ENCODE measurements around the gene CHCHD3. TPM values are rescaled to one million over a fixed set of nuclear protein-coding genes. Genes with fewer than 3 reads are reported as not detected.

Gene CHCHD3
- total RNA-seq, 2 donors from 2014 or later = 88.3 to 154 TPM

DNA sequence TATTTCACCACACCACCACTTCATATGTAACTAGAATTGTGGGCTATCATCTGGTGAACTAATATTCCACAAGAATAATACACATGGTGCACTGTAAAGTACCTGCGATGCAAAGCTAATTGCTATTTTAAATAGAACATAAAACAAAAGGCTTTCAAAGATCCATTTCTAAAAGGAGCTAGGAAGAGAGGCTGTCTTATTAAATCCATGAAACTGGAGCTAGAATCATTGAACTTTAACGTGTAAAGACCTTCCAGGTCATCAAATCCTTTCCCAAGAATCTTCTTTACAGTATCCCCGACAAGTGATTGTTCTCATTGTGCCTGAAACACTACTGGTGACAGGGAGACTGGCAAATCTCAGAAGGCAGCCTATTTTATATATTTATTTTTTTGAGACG, 224.9 kb downstream of the CHCHD3 start:
- no peak for DNase-seq (ENCODE audit: low spot score)

DNA sequence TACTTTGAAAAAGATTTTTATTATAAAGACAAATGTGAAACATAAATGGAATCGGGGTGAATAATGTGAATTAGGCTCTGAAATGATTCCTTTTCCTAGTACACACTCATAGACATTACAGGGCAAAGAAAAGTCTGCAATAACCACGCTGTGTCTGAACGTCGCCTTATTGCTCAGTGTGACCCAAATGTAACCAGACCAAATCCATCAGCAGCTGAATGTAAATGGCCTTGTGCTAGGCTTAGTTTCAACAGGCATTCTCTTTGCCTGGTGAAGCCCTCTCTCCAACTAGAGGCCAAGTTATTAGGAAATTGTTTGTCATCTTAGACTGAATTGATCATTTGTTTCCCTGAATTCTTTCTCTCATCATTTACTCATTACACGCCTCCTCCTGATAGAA, 225.5 kb downstream of the CHCHD3 start:
- DNase-seq (ENCODE audit: low spot score) = no peak
- no peak for TF ChIP-seq CTCF (IDR thresholded peaks at IDR 0.05)
- Histone ChIP-seq H3K36me3 (no peaks in the 10 kb centered on the region), H3K9me3 (no peaks in the 10 kb centered on the region), H3K4me1 (no peaks in the 10 kb centered on the region), H3K27me3 (no peaks in the 10 kb centered on the region), H3K27ac (no peak overlapping the region), H3K4me3 (no peak overlapping the region)

More for the DNA sequence above, 224.9 kb downstream of the CHCHD3 start:
- H3K27ac ChIP-seq = no peak overlapping the region
- H3K36me3 ChIP-seq = no peaks in the 10 kb centered on the region
- H3K4me3 ChIP-seq = no peak overlapping the region
- no peaks in the 10 kb centered on the region for H3K4me1 ChIP-seq
- no peak for TF ChIP-seq CTCF (IDR thresholded peaks at IDR 0.05)
- no peaks in the 10 kb centered on the region for H3K27me3 ChIP-seq
- no peaks in the 10 kb centered on the region for H3K9me3 ChIP-seq

- Histone ChIP-seq H3K4me1 (no peaks in the 10 kb centered on the region), H3K27ac (no peak overlapping the region), H3K36me3 (no peaks in the 10 kb centered on the region), H3K9me3 (no peaks in the 10 kb centered on the region), H3K27me3 (no peaks in the 10 kb centered on the region), H3K4me3 (no peak overlapping the region)
- no peak for TF ChIP-seq CTCF (IDR thresholded peaks at IDR 0.05)
- no peak for DNase-seq (ENCODE audit: low spot score)
These were observed 226.0 kb downstream of the CHCHD3 start for GRCh38 chr7:132855901-132856300.

GRCh38 chr7:132854238-132854637, 227.7 kb downstream of the CHCHD3 start:
- no peak overlapping the region for H3K4me3 ChIP-seq
- H3K9me3 ChIP-seq = no peaks in the 10 kb centered on the region
- H3K4me1 ChIP-seq = no peaks in the 10 kb centered on the region
- H3K27ac ChIP-seq = no peak overlapping the region
- no peak for TF ChIP-seq CTCF (IDR thresholded peaks at IDR 0.05)
- DNase-seq (ENCODE audit: low spot score) = no peak
- H3K27me3 ChIP-seq = no peaks in the 10 kb centered on the region
- no peaks in the 10 kb centered on the region for H3K36me3 ChIP-seq

DNA sequence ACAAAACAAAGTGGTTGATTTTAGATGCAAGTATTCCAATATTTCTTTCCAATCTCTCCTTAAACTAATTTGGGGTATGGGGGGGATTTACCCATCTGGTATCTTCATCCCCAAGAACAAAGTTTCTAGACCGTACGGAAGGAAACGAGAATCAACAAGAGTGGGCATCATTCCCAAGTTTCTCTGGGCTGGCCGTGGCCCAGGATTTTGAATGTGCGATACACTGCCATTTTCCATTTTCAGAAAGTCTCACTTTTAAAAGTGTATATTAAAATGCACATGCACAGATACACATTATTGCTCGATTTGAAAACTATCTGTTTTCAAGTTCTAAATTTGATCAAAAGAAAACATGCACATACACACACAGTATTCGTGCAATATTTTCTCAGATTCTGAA, 234.5 kb downstream of the CHCHD3 start:
- no peaks in the 10 kb centered on the region for H3K27me3 ChIP-seq
- DNase-seq (ENCODE audit: low spot score) = no peak
- H3K36me3 ChIP-seq = no peaks in the 10 kb centered on the region
- H3K4me3 ChIP-seq = no peak overlapping the region
- no peak for TF ChIP-seq CTCF (IDR thresholded peaks at IDR 0.05)
- no peak overlapping the region for H3K27ac ChIP-seq
- H3K9me3 ChIP-seq = no peaks in the 10 kb centered on the region
- H3K4me1 ChIP-seq = no peaks in the 10 kb centered on the region

DNA sequence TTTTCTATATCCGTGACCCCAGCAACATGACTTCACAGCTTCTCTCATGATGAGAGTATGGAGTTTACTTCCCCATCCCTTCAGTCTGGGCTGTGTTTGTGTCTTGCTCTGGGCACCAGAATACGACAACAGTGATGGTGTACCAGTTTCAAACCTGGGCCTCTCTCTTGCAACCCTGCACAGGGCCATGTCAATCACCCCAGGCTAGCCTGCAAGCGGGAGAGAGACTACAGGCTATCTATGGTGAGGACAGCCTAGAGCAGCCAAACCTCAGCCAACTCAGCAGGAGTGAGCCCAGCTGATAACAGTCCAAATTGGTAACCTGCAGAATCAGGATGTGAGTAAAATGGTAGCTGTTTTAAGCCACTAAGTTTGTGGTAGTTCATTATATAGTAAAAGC, 235.8 kb downstream of the CHCHD3 start:
- TF ChIP-seq CTCF (IDR thresholded peaks at IDR 0.05) = no peak

More for the DNA sequence above, 235.8 kb downstream of the CHCHD3 start:
- no peaks in the 10 kb centered on the region for H3K9me3 ChIP-seq
- no peak overlapping the region for H3K4me3 ChIP-seq
- H3K36me3 ChIP-seq = no peaks in the 10 kb centered on the region
- no peak overlapping the region for H3K27ac ChIP-seq
- no peaks in the 10 kb centered on the region for H3K4me1 ChIP-seq
- no peaks in the 10 kb centered on the region for H3K27me3 ChIP-seq
- no peak for DNase-seq (ENCODE audit: low spot score)
